Activated naive CD4-positive, alpha-beta T cell treated with anti-CD3 and anti-CD28 coated beads for 36 hours (primary cell): ENCODE results near the gene JADE1. TPM values are rescaled to one million over a fixed set of nuclear protein-coding genes. Genes with fewer than 3 reads are reported as not detected.

Experiments
- CTCF ChIA-PET: fragments of 350-600 bp; sonication (Branson Sonifier 250); formaldehyde crosslinking; loops from one replicate; lab custom pipeline; 2021; ENCODE audit warnings: antibody characterized with exemption; lab: Charles Lee
- DNase-seq: peaks from one replicate; pipeline ENCODE4 v3.0.0-alpha.2; 2020
- H3K27ac Mint-ChIP-seq: one replicate; pipeline ENCODE4 v1.8.0; 2021; ENCODE audit warnings: mild to moderate bottlenecking, mixed read lengths
- H3K27me3 Mint-ChIP-seq: one replicate; pipeline ENCODE4 v1.8.0; 2021; ENCODE audit warnings: low read depth, mixed read lengths
- H3K36me3 Mint-ChIP-seq: one replicate; pipeline ENCODE4 v1.8.0; 2021; ENCODE audit warnings: low read depth, mixed read lengths
- H3K4me1 Mint-ChIP-seq: one replicate; pipeline ENCODE4 v1.8.0; 2021; ENCODE audit warnings: low read depth, mixed read lengths
- H3K4me3 Mint-ChIP-seq: one replicate; pipeline ENCODE4 v1.8.0; 2021; ENCODE audit warnings: mild to moderate bottlenecking, moderate library complexity, mixed read lengths
- H3K9me3 Mint-ChIP-seq: one replicate; pipeline ENCODE4 v1.8.0; 2021; ENCODE audit warnings: mixed read lengths
- intact Hi-C: fragments of 100-400 bp; cut with micrococcal nuclease; formaldehyde crosslinking; loops from one replicate; pipeline ENCODE4 v1.15.1; 2023
- total RNA-seq, 2 experiments: library from RNA; stranded (reverse); gene quantifications; one replicate each; pipeline ENCODE4 v1.2.3, GENCODE V29; 2021

JADE1 gene
- 10 to 100 TPM; 35.8 to 38.2 TPM for total RNA-seq

DNA sequence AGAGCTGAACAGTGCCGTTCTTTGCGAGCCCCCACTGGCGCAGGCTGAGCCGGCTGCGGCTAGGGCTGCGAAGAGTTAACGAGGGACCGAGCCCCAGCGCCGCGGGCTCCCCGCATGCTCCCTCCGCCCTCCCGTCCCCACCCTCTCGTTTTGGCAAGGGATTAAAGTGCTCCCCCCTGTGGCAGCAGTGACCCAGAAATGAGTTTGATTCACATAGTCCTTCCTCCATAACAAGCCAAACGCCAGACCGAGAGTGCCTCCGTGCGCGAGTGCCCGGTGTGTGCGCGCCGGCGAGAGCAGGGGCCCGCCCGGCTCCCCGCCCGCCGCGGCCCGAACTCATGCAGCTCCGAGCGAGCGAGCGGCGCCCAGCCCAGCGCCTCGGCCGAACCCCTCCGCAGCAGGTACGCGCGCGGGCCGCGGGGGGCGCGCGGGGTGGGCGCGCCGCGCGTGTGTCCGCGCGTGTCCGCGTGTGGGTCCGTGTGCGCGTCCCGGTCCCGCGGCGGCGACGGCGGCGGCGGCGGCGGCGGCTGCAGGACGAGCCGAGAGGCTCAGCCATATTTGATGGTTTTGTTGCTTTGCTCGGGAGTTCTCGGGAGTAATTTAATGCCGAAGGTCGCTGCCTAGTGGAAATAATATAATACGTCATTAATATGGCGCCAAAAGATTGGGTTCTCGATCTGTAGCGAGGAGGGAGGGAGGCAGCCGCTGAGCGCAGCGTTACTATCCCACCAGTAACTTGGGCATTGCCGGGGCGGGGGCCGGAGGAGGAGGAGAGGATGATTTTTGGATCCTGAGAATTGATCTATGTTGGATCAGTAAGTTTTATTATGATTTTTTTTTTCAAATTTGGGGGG, at the start of gene JADE1:
Gene JADE1 (plus strand): TSS at position 224 of the 854 bp plus-strand sequence. CDS start 22,059 bp downstream, outside the sequence.
- intact Hi-C loops: loop anchor here (1.0 to 5.0 kb wide), 9 partner anchors 27 to 1027 kb away; partner anchors contain the start of genes HSPA4L and PLK4
- Mint-ChIP-seq H3K4me3 (peak within 1 kb of the TSS; percentile 99), H3K27ac (peak within 1 kb of the TSS; percentile 100), H3K9me3 (no peaks in the 10 kb centered on the region), H3K4me1 (peaks cover 15% of the 10 kb centered on the region), H3K36me3 (peaks cover 1% of the 10 kb centered on the region), H3K27me3 (no peaks in the 10 kb centered on the region)
- peak; percentile 95 for DNase-seq
- CTCF ChIA-PET: interaction anchor here (0.6 to 1.7 kb wide), 6 partner anchors 23 to 527 kb away, joined by 3 to 5 read pairs (median 4); no protein-coding TSS in a partner anchor

DNA sequence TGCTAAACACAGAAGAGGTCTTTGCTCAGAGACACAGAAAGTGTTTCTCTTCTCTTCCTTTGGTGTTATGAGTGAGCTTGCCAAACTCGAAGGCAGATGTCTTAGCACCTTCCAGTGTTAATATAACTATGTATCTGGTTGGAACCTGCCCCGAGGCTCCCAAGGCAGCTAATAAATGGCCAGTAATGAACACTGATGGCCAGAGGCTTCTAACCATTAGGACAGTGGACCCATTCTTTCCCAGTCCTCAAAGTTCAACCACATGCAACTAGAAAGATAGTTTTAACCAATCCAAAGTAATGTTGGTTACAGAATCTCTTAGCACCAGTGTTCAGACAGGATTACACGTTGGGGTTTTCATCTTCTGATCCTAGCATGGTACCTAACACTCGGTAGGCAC, 42.7 kb upstream of the JADE1 start:
- no peak for DNase-seq
- intact Hi-C loops: no loop called here
- Mint-ChIP-seq H3K27me3 (no peaks in the 10 kb centered on the region), H3K9me3 (no peaks in the 10 kb centered on the region), H3K4me1 (peaks cover 2% of the 10 kb centered on the region), H3K4me3 (no peak overlapping the region), H3K36me3 (no peaks in the 10 kb centered on the region), H3K27ac (no peak overlapping the region)
- CTCF ChIA-PET: no interaction called here

DNA sequence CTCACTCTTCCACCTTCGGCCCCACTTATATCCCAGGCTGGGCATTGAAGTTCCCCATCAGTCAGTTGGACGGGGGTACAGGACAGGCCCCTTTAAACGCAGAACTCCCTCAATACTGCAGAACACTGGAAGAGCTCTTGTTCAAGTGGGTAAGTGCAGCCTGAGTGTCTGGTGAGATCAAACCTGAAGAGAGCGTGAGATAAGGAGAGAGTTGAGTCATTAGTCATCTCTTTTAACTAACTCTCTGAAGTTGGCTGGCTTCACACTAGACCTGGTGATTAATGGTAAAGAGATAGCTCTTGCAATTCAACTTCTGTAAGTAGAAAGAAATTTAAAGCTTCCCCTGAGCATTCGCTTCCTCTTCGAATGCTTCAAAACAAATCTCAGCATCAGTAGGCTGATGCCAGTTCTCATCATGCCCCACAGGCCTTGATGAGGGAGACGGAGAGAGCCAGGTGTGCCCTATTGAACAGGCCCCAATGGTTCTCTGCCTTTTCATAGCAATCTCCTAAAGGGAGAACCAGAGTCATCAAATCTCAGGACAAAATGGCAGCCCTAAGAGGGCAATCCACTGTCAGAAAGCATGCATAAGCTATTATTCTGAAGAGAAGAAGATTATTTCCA, 41.0 kb upstream of the JADE1 start:
- no peaks in the 10 kb centered on the region for H3K27me3 Mint-ChIP-seq

DNA sequence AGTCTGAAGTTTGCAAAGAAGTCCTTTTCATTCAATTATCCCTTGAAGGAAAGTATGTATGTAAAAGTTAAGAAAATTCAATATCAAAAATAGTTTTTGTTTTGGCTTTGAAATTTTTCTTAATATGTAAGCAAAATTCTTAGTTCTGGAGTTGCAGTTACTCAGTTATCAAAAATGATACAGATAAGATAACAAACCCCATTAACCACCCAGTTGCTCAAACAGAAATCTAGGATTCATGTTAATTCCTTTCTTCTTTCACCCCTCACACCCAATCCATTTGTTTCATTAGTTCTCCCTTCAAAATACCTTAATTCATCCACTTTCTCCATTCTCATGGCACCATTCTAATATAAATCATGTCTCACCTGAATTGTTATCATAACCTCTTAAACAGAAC, 40.5 kb upstream of the JADE1 start:
- DNase-seq: no peak
- intact Hi-C loops: no loop called here
- Mint-ChIP-seq H3K36me3 (no peaks in the 10 kb centered on the region), H3K4me3 (no peak overlapping the region), H3K9me3 (no peaks in the 10 kb centered on the region), H3K27ac (no peak overlapping the region), H3K4me1 (peaks cover 2% of the 10 kb centered on the region), H3K27me3 (no peaks in the 10 kb centered on the region)
- CTCF ChIA-PET: no interaction called here

More for the DNA sequence above, 41.0 kb upstream of the JADE1 start:
- Mint-ChIP-seq H3K4me1 (peaks cover 2% of the 10 kb centered on the region), H3K9me3 (no peaks in the 10 kb centered on the region), H3K27ac (no peak overlapping the region), H3K4me3 (no peak overlapping the region), H3K36me3 (no peaks in the 10 kb centered on the region)
- intact Hi-C loops: no loop called here
- CTCF ChIA-PET: no interaction called here
- no peak for DNase-seq

DNA sequence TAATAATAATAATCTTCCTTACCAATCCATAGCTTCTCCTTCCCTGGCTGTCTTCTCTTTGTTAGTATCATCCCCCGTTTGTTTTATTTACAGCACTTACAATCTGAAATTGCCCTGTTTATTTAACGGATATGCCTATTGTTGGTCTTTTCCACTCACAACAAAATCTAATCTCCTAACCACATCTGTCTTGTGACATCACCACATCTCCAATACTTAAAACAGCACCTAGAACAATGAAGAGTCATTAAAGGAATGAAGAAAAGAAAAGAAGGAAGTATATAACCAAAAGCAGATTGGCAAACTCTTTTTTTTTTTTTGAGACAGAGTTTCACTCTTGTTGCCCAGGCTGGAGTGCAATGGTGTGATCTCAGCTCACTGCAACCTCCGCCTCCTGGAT, 38.7 kb upstream of the JADE1 start:
- H3K4me3 Mint-ChIP-seq: no peak overlapping the region
- no peaks in the 10 kb centered on the region for H3K36me3 Mint-ChIP-seq
- H3K27ac Mint-ChIP-seq: no peak overlapping the region
- no peaks in the 10 kb centered on the region for H3K27me3 Mint-ChIP-seq
- intact Hi-C loops: no loop called here
- no peaks in the 10 kb centered on the region for H3K9me3 Mint-ChIP-seq
- CTCF ChIA-PET: interaction anchor here (0.6 kb wide), 1 partner anchor 895 kb away, joined by 3 read pairs; no protein-coding TSS in a partner anchor
- peaks cover 2% of the 10 kb centered on the region for H3K4me1 Mint-ChIP-seq
- DNase-seq: no peak

DNA sequence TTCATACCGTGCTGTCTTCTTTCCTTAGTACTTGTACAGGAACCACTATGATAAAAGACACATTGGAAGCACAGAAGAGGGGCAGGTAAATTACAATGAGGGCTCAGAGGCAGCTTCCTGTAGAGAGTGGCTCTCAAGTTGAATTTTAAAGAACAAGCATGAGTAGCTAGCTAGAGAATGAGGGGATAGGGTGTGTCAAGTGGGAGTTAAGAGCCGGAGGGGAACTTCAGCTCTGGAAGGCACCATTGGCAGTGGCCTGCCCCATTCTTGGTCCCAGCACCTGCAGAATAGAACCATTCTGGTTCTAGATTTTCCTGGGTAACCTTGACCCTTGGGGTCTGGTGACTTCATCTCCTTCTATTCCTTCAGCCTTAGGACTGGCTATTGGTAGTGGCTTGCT, 34.0 kb upstream of the JADE1 start:
- intact Hi-C loops: no loop called here
- peaks cover 2% of the 10 kb centered on the region for H3K4me1 Mint-ChIP-seq
- no peaks in the 10 kb centered on the region for H3K36me3 Mint-ChIP-seq
- no peak overlapping the region for H3K27ac Mint-ChIP-seq
- DNase-seq: no peak
- H3K27me3 Mint-ChIP-seq: no peaks in the 10 kb centered on the region
- no peaks in the 10 kb centered on the region for H3K9me3 Mint-ChIP-seq
- no peak overlapping the region for H3K4me3 Mint-ChIP-seq
- CTCF ChIA-PET: interaction anchor here (0.7 kb wide), 1 partner anchor 11 kb away, joined by 3 read pairs; no protein-coding TSS in a partner anchor

DNA sequence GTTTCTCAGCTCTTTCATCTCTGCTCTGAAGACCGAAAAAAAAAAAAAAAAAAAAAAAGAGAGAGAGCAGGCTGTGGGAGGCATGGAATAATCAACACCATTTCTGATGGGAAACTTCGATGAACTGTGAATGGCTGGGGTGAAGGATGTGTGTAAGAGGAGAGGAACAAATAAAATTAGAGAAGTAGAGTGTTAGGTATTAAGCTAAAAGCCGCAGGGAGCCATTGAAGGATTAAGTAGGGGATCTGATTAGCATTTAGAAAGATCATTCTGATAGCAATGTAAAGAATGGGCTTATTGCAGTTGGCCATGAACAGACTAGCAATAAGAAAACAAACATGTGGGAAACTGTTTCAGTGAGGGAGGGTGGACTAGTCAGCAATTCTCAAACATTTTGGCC, 33.6 kb upstream of the JADE1 start:
- no peak for DNase-seq
- Mint-ChIP-seq H3K4me1 (no peaks in the 10 kb centered on the region), H3K9me3 (no peaks in the 10 kb centered on the region), H3K27me3 (no peaks in the 10 kb centered on the region), H3K27ac (no peak overlapping the region), H3K36me3 (no peaks in the 10 kb centered on the region), H3K4me3 (no peak overlapping the region)
- intact Hi-C loops: no loop called here
- CTCF ChIA-PET: interaction anchor here (0.7 kb wide), 1 partner anchor 11 kb away, joined by 3 read pairs; no protein-coding TSS in a partner anchor

DNA sequence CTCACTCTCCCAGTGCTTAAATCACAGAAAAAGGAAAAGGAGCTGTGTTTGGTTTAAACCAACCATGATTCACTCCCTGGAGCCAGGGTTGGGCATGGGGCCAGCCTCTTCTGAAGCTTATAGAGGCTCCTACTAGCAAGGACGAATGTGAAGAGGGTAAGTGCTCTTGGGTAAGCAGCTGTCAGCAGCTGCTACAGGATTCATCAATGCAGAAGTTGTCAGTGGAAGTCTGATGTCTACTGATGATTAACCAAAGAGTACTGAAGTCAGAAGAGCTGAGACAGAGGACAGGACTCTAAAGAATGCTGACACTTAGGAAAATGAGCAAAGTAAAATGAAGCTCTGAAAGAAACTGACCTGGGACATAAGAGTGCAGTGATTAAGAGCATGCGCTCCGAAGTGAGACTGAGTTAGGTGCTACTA, 32.7 kb upstream of the JADE1 start:
- no peak overlapping the region for H3K27ac Mint-ChIP-seq
- no peaks in the 10 kb centered on the region for H3K36me3 Mint-ChIP-seq
- H3K27me3 Mint-ChIP-seq: no peaks in the 10 kb centered on the region
- CTCF ChIA-PET: interaction anchor here (0.7 kb wide), 1 partner anchor 11 kb away, joined by 6 read pairs; no protein-coding TSS in a partner anchor
- DNase-seq: no peak
- no peaks in the 10 kb centered on the region for H3K9me3 Mint-ChIP-seq
- intact Hi-C loops: no loop called here
- H3K4me1 Mint-ChIP-seq: no peaks in the 10 kb centered on the region
- no peak overlapping the region for H3K4me3 Mint-ChIP-seq

DNA sequence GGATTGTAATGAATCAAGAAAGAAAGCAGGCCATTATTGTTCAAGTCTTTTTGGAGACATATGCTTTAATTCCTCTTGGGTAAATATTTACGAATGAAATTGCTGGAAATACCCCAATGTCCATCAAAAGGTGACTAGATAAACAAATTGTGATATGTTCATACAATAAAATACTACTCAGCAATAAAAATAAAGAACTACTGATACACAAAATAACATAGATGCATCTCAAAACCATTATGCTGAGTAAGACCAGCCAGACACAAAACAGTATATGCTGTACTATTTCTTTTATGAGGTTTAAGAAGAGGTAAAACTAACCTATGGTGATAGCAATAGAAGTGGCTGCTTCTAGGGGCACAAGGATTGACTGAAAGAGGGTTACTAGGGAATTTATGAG, 28.8 kb upstream of the JADE1 start:
- Mint-ChIP-seq H3K27ac (no peak overlapping the region), H3K27me3 (no peaks in the 10 kb centered on the region), H3K4me3 (no peak overlapping the region), H3K4me1 (no peaks in the 10 kb centered on the region), H3K36me3 (no peaks in the 10 kb centered on the region), H3K9me3 (no peaks in the 10 kb centered on the region)
- CTCF ChIA-PET: no interaction called here
- DNase-seq: no peak
- intact Hi-C loops: no loop called here

GRCh38 chr4:128782076-128782715, 27.3 kb upstream of the JADE1 start:
- Mint-ChIP-seq H3K4me1 (no peaks in the 10 kb centered on the region), H3K36me3 (no peaks in the 10 kb centered on the region), H3K9me3 (no peaks in the 10 kb centered on the region), H3K27me3 (no peaks in the 10 kb centered on the region), H3K4me3 (no peak overlapping the region), H3K27ac (no peak overlapping the region)
- intact Hi-C loops: loop anchor here (1.0 kb wide), 2 partner anchors 27 to 81 kb away; partner anchors contain the start of gene JADE1
- peak; percentile 62 for DNase-seq
- CTCF ChIA-PET: interaction anchor here (0.6 to 1.3 kb wide), 2 partner anchors 56 to 207 kb away, joined by 3 to 7 read pairs; no protein-coding TSS in a partner anchor

DNA sequence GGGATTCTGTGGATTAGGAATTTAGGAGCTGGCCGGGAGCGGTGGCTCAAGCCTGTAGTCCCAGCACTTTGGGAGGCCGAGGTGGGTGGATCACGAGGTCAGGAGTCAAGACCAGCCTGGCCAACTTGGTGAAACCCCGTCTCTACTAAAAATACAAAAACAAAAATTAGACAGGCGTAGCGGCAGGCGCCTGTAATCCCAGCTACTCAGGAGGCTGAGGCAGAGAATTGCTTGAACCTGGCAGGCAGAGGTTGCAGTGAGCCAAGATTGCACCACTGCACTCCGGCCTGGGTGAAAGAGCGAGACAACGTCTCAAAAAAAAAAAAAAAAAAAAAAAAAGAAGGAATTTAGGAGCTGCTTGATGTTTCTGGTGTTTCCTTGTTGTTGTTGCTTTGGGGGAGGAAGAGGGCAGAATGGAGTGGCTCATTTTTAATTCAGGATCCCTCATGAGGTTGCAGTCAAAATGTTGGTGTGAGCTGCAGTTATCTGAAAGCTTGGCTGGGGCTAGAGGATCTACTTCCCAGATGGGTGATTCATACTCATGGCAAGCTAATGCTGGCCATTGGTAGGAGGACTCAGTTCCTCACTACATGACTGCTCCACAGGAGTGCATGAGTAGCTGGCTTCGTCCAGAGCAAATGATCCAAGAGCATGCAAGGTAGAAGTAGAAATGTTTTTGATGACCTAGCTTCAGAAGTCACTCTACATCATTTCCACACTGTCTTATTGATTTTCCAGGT, 26.5 kb upstream of the JADE1 start:
- Mint-ChIP-seq H3K4me1 (no peaks in the 10 kb centered on the region), H3K27me3 (no peaks in the 10 kb centered on the region), H3K9me3 (no peaks in the 10 kb centered on the region), H3K4me3 (no peak overlapping the region), H3K27ac (no peak overlapping the region), H3K36me3 (no peaks in the 10 kb centered on the region)
- DNase-seq: no peak
- CTCF ChIA-PET: interaction anchor here (0.6 to 1.3 kb wide), 5 partner anchors 8 to 316 kb away, joined by 3 to 7 read pairs (median 6); no protein-coding TSS in a partner anchor
- intact Hi-C loops: loop anchor here (1.0 kb wide), 2 partner anchors 26 to 80 kb away; partner anchors contain the start of gene JADE1
